AG04450 (cell line): ENCODE results near the gene RPP25. TPM values are rescaled to one million over a fixed set of nuclear protein-coding genes. Genes with fewer than 3 reads are reported as not detected.

Source experiments
- CTCF ChIA-PET: fragments of 300-600, 350-600 bp; formaldehyde crosslinking; extraction: SDS; loops from one replicate; lab custom pipeline; 2022; ENCODE audit warnings: antibody characterized with exemption, inconsistent platforms; lab: Charles Lee
- POLR2A ChIA-PET: fragments of 350-600 bp; formaldehyde crosslinking; extraction: SDS; loops from one replicate; lab custom pipeline; 2021; ENCODE audit warnings: antibody characterized with exemption, inconsistent platforms; lab: Yijun Ruan, JAX
- DNase-seq: peaks from one replicate; pipeline ENCODE4 v3.0.0-alpha.2; 2011; ENCODE audit warnings: low read depth, low spot score
- H3K27ac ChIP-seq: one replicate; pipeline ENCODE4 v1.5.1; 2012; ENCODE audit warnings: low read depth, low read length, control low read depth
- H3K27me3 ChIP-seq: one replicate; pipeline ENCODE4 v1.6.0; 2012; ENCODE audit warnings: low read length; ENCODE audit not compliant: control insufficient read depth, insufficient read depth
- H3K4me3 ChIP-seq: 2 replicates; pipeline ENCODE4 v1.5.1; 2011; ENCODE audit warnings: mild to moderate bottlenecking, low read depth, low read length, control low read depth
- H3K9me3 ChIP-seq: 2 replicates; pipeline ENCODE4 v1.5.1; 2012; ENCODE audit warnings: low read length; ENCODE audit not compliant: control insufficient read depth, insufficient read depth
- CTCF ChIP-seq: IDR thresholded peaks from 2 replicates; pipeline ENCODE4 v1.5.1; 2011; ENCODE audit warnings: low read depth, low read length, control low read depth, inconsistent platforms
- polyA plus RNA-seq: library from polyadenylated mRNA; depleted of rRNA; stranded (reverse); fragments of >200 nt; gene quantifications from 2 replicates; pipeline ENCODE4 v1.2.3, GENCODE V29; 2011

Gene RPP25
- polyA plus RNA-seq, 1 experiment = 0.25 TPM

GRCh38 chr15:74957476-74958035 is 984 bp upstream of the RPP25 start:
- DNase-seq = no peak
- POLR2A ChIA-PET = no interaction called here

GRCh38 chr15:74955796-74956647 is 550 bp downstream of the RPP25 start:
- DNase-seq = no peak
- TF ChIP-seq CTCF = peak; percentile 45
- Histone ChIP-seq H3K4me3 (peak overlapping the region; percentile 55), H3K27me3 (peaks cover 45% of the 10 kb centered on the region), H3K9me3 (peaks cover 4% of the 10 kb centered on the region; the same call in 1 of the 2 replicates), H3K27ac (no peak overlapping the region)
- CTCF ChIA-PET = interaction anchor here (1.4 to 2.1 kb wide), 2 partner anchors 9 to 186 kb away, joined by 5 to 9 read pairs; no protein-coding TSS in a partner anchor
- POLR2A ChIA-PET = interaction anchor here (0.6 kb wide), 1 partner anchor 221 kb away, joined by 3 read pairs; no protein-coding TSS in a partner anchor

More at GRCh38 chr15:74957476-74958035, 984 bp upstream of the RPP25 start:
- Histone ChIP-seq H3K4me3 (peak overlapping the region; percentile 55), H3K27me3 (peaks cover 48% of the 10 kb centered on the region), H3K9me3 (peaks cover 4% of the 10 kb centered on the region; the same call in 1 of the 2 replicates), H3K27ac (no peak overlapping the region)
- CTCF ChIA-PET = interaction anchor here (0.6 to 1.5 kb wide), 3 partner anchors 58 to 189 kb away, joined by 3 to 4 read pairs (median 4); no protein-coding TSS in a partner anchor
- no peak for TF ChIP-seq CTCF

- Histone ChIP-seq H3K4me3 (no peak overlapping the region), H3K9me3 (peaks cover 4% of the 10 kb centered on the region; the same call in 1 of the 2 replicates), H3K27ac (no peak overlapping the region), H3K27me3 (peaks cover 43% of the 10 kb centered on the region)
- no peak for DNase-seq
- no peak for TF ChIP-seq CTCF
- POLR2A ChIA-PET = interaction anchor here (0.6 kb wide), 1 partner anchor 354 kb away, joined by 7 read pairs; no protein-coding TSS in a partner anchor
- CTCF ChIA-PET = interaction anchor here (1.0 to 2.1 kb wide), 6 partner anchors 10 to 413 kb away, joined by 3 to 9 read pairs (median 4); no protein-coding TSS in a partner anchor
These were observed 1.6 kb downstream of the RPP25 start for GRCh38 chr15:74955017-74955416.

GRCh38 chr15:74954515-74954914 is 2.1 kb downstream of the RPP25 start:
- Histone ChIP-seq H3K27ac (no peak overlapping the region), H3K9me3 (peaks cover 4% of the 10 kb centered on the region; the same call in 1 of the 2 replicates), H3K27me3 (peaks cover 38% of the 10 kb centered on the region), H3K4me3 (no peak overlapping the region)
- peak; percentile 23 for DNase-seq
- TF ChIP-seq CTCF = no peak
- ChIA-PET POLR2A (interaction anchor here (0.6 to 1.0 kb wide), 3 partner anchors 16 to 354 kb away, joined by 3 to 7 read pairs (median 4); partner anchors contain the start of genes C15orf39 and COX5A), CTCF (interaction anchor here (0.7 to 2.1 kb wide), 8 partner anchors 10 to 414 kb away, joined by 3 to 9 read pairs (median 4); no protein-coding TSS in a partner anchor)
